Choroid plexus epithelial cell (primary cell): ENCODE data around the gene MYCL.

Source experiments
- DNase-seq: peaks from one replicate; pipeline ENCODE4 v3.0.0-alpha.2; 2010; ENCODE audit warnings: low read depth
- H3K4me3 ChIP-seq: 2 replicates; pipeline ENCODE4 v1.5.1; 2011; ENCODE audit warnings: low read depth, mild to moderate bottlenecking, control low read depth, low read length, moderate library complexity
- TF ChIP-seq, protein P1 (sequence below): conservative IDR thresholded peaks from 2 replicates; pipeline ENCODE4 v1.5.1; 2011; ENCODE audit warnings: low read depth, mild to moderate bottlenecking, control low read depth, inconsistent platforms, low read length, moderate library complexity

The MYCL gene

DNA sequence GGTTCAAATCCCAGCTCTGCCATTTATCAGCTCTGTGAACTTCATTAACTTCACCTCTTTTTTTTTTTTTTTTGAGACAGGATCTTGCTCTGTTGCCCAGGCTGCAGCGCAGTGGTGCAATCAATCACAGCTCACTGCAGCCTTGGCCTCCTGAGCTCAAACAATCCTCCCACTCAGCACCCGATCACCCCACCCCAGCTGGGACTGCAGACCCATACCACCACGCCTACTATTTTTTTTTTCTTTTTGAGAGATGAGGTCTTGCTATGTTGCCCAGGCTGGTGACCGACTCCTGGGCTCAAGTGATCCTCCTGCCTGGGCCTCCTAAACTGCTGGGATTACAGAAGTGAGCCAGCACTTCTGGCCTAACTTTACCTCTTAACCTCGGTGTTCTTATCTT is 16.2 kb downstream of the MYCL start:
- H3K4me3 ChIP-seq, result no peak overlapping the region
- TF ChIP-seq, protein P1, sequence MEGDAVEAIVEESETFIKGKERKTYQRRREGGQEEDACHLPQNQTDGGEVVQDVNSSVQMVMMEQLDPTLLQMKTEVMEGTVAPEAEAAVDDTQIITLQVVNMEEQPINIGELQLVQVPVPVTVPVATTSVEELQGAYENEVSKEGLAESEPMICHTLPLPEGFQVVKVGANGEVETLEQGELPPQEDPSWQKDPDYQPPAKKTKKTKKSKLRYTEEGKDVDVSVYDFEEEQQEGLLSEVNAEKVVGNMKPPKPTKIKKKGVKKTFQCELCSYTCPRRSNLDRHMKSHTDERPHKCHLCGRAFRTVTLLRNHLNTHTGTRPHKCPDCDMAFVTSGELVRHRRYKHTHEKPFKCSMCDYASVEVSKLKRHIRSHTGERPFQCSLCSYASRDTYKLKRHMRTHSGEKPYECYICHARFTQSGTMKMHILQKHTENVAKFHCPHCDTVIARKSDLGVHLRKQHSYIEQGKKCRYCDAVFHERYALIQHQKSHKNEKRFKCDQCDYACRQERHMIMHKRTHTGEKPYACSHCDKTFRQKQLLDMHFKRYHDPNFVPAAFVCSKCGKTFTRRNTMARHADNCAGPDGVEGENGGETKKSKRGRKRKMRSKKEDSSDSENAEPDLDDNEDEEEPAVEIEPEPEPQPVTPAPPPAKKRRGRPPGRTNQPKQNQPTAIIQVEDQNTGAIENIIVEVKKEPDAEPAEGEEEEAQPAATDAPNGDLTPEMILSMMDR, result no peak
- DNase-seq, result no peak

DNA sequence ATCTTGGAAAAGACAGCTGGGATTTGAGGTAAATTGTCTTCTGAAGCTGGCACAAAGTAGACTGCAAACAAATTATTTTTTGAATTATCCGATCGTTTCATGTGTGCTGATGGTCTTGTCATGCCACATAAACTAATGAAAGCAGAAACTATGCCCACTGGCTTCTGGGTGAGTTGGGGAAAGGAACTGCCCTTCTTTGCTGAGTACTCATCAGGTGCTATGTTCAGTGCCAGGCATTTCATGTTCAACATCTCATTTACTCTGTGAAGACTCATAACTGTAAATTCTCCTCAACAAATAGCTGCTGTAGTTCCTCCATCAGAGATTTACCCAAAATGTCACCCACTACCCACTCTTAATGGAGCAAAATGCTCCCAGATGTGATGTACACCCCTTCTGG is 19.6 kb downstream of the MYCL start:
- peak overlapping the region; percentile 99 for H3K4me3 ChIP-seq
- TF ChIP-seq, protein P1, result no peak
- no peak for DNase-seq

DNA sequence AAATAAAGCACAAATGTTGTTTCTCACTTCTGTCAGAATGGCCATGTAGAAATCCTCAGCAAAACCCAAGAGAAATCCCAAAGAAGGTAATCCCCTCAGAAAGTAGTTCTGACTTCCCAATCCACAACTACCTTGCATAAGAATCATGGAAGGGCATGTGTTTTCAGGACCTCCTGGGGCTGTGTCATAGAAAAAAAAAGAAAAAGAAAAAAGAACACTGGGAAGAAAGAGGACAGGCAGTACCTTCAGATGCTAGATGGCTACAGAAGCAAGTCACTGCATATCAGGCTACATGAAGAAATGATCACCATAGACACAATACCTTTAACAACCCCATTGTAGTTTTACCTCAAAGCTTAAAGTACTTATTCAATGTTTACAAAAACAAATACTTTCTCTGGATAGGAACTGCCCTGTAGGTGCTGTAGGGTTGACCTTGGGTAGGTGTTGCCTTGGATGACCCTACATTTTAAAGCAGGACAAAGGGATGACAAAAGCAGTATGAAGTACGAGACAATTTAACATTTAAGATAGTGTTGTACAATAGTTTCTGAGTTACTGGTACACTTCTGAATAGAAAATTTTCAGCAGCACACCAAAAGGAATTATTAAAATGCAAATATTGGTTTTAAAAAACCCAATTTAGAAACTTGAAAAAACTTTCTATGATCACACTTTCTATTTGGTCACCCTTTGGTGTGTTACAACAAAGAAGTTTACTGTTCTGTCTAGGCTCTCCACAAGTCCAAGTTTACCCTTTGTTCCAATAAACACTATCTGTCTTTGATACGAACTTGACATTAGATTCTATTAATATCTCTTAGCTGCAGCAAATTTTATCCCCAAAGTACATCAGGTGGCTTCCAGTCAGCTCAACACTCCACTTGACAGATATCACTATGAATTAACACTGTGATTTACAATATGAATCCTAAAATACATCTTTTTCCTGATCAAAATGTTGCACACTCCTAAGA is 23.4 kb downstream of the MYCL start:
- H3K4me3 ChIP-seq, result no peak overlapping the region
- no peak for DNase-seq
- TF ChIP-seq, protein P1, result no peak

DNA sequence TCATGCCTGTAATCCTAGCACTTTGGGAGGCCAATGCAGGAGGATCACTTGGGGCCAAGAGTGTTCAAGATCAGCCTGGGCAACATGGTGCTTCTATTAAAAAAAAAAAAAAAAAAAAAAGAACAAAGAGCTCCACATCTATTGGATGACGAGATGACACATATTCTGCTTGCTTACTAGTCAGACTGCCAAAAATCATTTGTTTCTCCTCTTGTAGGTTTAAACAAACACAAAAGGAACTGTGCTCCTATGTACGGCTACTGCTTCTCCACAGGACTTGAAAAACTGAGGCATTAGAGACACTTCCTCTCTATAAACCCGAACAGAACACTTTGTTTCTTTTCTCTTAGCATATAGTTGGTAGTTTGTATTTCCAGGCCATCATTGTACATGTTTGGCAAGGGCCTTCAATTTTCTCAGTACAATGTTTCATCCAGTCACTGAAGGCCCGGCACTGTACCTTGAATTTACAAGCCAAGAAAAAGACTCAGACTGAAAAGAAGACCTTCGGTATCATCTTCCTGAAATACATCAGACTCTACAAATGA is 24.4 kb downstream of the MYCL start:
- no peak for DNase-seq
- H3K4me3 ChIP-seq, result no peak overlapping the region
- TF ChIP-seq, protein P1, result no peak

DNA sequence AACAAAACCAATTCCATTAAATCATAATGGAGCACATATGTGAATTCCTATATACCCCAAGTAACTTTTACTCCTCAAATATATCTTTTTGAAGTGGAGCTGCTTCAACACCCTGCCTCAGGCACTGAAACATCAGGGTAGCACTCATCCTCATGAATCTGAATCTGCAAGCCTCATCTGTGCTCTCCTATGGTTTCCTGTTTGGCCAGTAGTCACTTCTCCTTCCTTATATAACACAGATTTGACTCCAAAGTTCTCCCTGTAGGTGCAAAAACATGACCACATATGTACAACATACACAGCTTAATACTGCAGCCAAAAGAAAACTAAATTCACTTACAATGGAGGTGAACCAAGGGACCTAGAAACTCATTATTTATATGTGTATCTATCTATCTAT is 25.6 kb downstream of the MYCL start:
- H3K4me3 ChIP-seq, result no peak overlapping the region
- TF ChIP-seq, protein P1, result no peak
- DNase-seq, result no peak

DNA sequence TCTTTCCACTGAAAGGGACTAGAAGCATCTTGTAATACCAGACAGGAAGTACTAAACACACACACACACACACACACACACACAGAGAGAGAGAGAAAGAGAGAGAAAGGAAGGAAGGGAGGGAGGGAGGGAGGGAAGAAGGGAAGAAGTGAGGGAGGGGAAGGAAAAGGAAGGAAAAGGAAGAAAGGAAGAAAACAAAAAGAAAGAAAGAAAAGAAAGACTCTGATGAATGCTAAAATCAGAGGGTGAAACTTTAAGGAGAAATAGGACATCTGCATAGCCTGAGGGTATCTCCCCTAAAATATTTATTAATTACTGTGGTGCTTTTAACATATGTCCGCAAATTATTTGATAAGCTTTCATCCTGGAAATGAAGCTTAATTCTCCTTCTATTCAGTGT is 29.0 kb downstream of the MYCL start:
- no peak for DNase-seq
- TF ChIP-seq, protein P1, result no peak
- no peak overlapping the region for H3K4me3 ChIP-seq
